ENCODE data around the gene RASSF4.

RASSF4 gene

DNA sequence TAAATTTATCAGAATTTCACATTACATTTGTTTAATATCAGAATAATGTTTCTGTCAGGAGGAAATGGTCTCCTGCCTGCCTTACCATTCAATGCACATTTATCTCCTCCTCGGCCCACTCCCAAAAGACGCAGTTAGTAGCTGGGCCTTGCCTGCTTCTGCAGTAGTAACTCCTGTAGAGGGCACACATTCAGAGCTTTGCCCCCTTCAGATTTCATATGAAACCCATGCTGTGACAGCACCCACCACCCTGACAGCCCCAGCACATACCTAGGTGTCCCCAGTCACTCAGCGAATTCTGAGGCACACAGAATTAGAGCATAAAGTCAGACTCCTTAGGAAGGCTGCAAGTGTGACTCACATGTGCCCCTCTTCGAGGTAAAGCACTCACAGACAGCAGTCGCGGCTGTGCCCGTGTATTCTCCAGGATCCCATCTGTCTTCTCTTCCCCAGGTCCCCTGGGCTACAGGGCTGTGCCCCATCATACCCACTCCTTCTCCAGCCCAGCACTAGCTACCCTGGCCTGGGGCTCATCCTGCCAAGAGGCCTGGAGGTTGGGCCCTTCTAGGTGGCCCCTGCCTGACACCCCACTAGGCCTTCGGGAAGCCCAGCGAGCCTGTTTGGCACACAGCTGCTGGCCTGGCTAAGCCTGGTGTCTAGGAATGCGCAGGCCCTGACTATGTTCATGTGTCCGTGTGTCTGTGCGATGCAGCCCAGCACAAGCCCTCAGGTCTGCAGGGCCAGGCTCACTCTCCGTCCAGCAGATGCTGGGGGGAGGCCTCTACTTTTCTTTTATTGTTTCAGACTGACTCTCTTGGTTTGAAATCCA lies 23.7 kb downstream of the RASSF4 start:
- Mint-ChIP-seq H3K9me3 (no peaks in the 10 kb centered on the region), H3K27ac (no peak overlapping the region), H3K27me3 (ENCODE audit: low read depth) (no peaks in the 10 kb centered on the region), H3K4me3 (no peak overlapping the region), H3K36me3 (ENCODE audit: low read depth) (peaks cover 21% of the 10 kb centered on the region), H3K4me1 (peaks cover 47% of the 10 kb centered on the region)
- TF ChIP-seq, protein P1, sequence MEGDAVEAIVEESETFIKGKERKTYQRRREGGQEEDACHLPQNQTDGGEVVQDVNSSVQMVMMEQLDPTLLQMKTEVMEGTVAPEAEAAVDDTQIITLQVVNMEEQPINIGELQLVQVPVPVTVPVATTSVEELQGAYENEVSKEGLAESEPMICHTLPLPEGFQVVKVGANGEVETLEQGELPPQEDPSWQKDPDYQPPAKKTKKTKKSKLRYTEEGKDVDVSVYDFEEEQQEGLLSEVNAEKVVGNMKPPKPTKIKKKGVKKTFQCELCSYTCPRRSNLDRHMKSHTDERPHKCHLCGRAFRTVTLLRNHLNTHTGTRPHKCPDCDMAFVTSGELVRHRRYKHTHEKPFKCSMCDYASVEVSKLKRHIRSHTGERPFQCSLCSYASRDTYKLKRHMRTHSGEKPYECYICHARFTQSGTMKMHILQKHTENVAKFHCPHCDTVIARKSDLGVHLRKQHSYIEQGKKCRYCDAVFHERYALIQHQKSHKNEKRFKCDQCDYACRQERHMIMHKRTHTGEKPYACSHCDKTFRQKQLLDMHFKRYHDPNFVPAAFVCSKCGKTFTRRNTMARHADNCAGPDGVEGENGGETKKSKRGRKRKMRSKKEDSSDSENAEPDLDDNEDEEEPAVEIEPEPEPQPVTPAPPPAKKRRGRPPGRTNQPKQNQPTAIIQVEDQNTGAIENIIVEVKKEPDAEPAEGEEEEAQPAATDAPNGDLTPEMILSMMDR (IDR thresholded peaks at IDR 0.05; ENCODE audit: unreplicated experiment in 3 of 3): no peak

GRCh38 chr10:44983895-44984278 lies 24.3 kb downstream of the RASSF4 start:
- no peaks in the 10 kb centered on the region for H3K9me3 Mint-ChIP-seq
- H3K4me3 Mint-ChIP-seq: no peak overlapping the region
- H3K4me1 Mint-ChIP-seq: peaks cover 46% of the 10 kb centered on the region
- peaks cover 26% of the 10 kb centered on the region for H3K36me3 Mint-ChIP-seq (ENCODE audit: low read depth)
- no peak overlapping the region for H3K27ac Mint-ChIP-seq
- no peaks in the 10 kb centered on the region for H3K27me3 Mint-ChIP-seq (ENCODE audit: low read depth)
- TF ChIP-seq, protein P1 (IDR thresholded peaks at IDR 0.05; ENCODE audit: unreplicated experiment in 3 of 3): no peak

DNA sequence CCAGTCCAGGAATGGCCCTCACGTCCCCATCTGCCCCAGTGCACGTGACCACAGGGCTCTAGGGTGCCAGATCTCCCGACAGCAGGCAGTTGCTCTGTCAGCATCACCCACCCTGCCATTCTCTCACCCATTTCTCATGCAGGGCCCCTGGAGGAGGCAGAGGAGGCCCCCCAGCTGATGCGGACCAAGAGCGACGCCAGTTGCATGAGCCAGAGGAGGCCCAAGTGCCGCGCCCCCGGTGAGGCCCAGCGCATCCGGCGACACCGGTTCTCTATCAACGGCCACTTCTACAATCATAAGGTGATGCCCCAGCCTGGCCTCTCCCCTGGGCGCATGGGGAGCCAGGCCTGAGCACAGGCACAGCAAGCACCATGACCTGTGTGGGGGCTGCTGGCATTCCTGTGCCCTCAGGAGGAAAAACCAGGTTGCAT lies 25.1 kb downstream of the RASSF4 start:
- TF ChIP-seq, protein P1 (IDR thresholded peaks at IDR 0.05; ENCODE audit: unreplicated experiment in 3 of 3): no peak
- no peak overlapping the region for H3K27ac Mint-ChIP-seq
- no peaks in the 10 kb centered on the region for H3K27me3 Mint-ChIP-seq (ENCODE audit: low read depth)
- H3K36me3 Mint-ChIP-seq (ENCODE audit: low read depth): peaks cover 26% of the 10 kb centered on the region
- no peaks in the 10 kb centered on the region for H3K9me3 Mint-ChIP-seq
- H3K4me3 Mint-ChIP-seq: no peak overlapping the region
- peaks cover 45% of the 10 kb centered on the region for H3K4me1 Mint-ChIP-seq

DNA sequence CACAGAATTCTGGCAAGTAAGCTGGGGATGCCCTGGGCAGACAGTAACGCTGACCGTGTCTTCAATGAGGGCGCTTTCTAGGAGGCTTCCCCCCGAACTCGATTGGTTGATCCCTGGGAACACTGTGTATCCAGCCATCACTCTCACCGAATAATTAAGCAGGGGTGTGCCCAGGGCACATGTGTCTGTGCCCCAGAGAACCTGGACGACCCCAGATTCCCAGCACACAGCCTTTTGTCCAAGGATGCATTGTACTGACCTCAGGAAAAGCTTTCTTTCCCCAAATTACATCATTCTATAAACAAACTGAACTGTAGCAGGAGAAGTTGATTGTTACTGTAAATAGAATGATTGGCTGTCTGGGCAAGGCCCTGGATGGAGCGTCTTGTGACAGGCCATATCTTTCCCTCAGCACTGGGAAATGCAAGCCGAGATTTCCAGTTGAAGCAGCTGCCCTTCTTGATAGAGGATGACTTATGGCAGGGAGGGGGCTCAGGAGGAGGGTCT lies 25.6 kb downstream of the RASSF4 start:
- Mint-ChIP-seq H3K27ac (peak overlapping the region in 1 of 3 experiments; percentile 54), H3K4me3 (no peak overlapping the region), H3K36me3 (ENCODE audit: low read depth) (peaks cover 26% of the 10 kb centered on the region), H3K27me3 (ENCODE audit: low read depth) (no peaks in the 10 kb centered on the region), H3K9me3 (no peaks in the 10 kb centered on the region), H3K4me1 (peaks cover 47% of the 10 kb centered on the region)
- TF ChIP-seq, protein P1 (IDR thresholded peaks at IDR 0.05; ENCODE audit: unreplicated experiment in 3 of 3): no peak

DNA sequence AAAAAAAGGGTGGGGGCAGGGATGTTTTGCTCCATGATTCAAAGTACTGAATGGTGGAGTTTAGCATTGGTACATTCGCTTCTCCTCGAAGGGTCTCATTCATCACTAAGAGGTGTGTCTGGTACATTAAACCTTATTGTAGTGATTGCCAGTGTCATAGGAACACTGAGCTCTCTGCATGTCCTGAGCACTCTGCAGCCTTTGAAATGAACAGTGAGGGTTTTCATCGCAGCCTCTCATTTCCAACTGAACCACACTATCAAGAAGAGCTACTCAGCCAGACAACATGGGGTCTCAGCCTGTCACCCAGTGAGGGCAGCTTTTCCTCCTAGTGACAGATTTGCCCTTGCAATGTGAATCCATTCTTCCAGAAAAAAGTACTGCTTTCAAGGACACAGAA lies 26.6 kb downstream of the RASSF4 start:
- peaks cover 26% of the 10 kb centered on the region for H3K36me3 Mint-ChIP-seq (ENCODE audit: low read depth)
- peaks cover 47% of the 10 kb centered on the region for H3K4me1 Mint-ChIP-seq
- no peaks in the 10 kb centered on the region for H3K27me3 Mint-ChIP-seq (ENCODE audit: low read depth)
- no peak overlapping the region for H3K27ac Mint-ChIP-seq
- TF ChIP-seq, protein P1 (IDR thresholded peaks at IDR 0.05; ENCODE audit: unreplicated experiment in 3 of 3): no peak
- H3K9me3 Mint-ChIP-seq: no peaks in the 10 kb centered on the region
- no peak overlapping the region for H3K4me3 Mint-ChIP-seq

GRCh38 chr10:44986670-44987069 lies 27.1 kb downstream of the RASSF4 start:
- H3K27me3 Mint-ChIP-seq (ENCODE audit: low read depth): no peaks in the 10 kb centered on the region
- H3K9me3 Mint-ChIP-seq: no peaks in the 10 kb centered on the region
- no peak overlapping the region for H3K27ac Mint-ChIP-seq
- H3K4me1 Mint-ChIP-seq: peaks cover 47% of the 10 kb centered on the region
- TF ChIP-seq, protein P1 (IDR thresholded peaks at IDR 0.05; ENCODE audit: unreplicated experiment in 3 of 3): no peak
- no peak overlapping the region for H3K4me3 Mint-ChIP-seq
- H3K36me3 Mint-ChIP-seq (ENCODE audit: low read depth): peaks cover 28% of the 10 kb centered on the region
